Lung (tissue), 12 donors: ENCODE results near the gene TBX5. TPM values are rescaled to one million over a fixed set of nuclear protein-coding genes. Genes with fewer than 3 reads are reported as not detected.

ENCODE experiments used
- ATAC-seq: fragments of 200-7000 bp; cut with Tn5 transposase; one replicate; pipeline ENCODE4 v1.9.1; 2020; ENCODE audit warnings: moderate number of reproducible peaks; ENCODE audit not compliant: insufficient read depth, low FRiP score
- DNase-seq, 3 donors: peaks; one replicate each; pipeline ENCODE4 v3.0.0-alpha.2; 2013 to 2017
- H3K27ac ChIP-seq, 2 donors: one replicate each; pipeline ENCODE4 v1.5.1; 2013; ENCODE audit warnings: mild to moderate bottlenecking in 2 of 2, moderate library complexity in 2 of 2, control low read depth in 1 of 2, inconsistent platforms in 1 of 2, low read depth in 1 of 2, low read length in 1 of 2
- H3K27me3 ChIP-seq, 3 donors: one replicate each; pipeline ENCODE4 v1.5.1; 2013; ENCODE audit warnings: low read length in 2 of 3; ENCODE audit not compliant: control insufficient read depth in 3 of 3, insufficient read depth in 3 of 3
- H3K36me3 ChIP-seq, 4 donors: one replicate each; pipeline ENCODE4 v1.5.1; 2013; ENCODE audit warnings: low read length in 4 of 4, mild to moderate bottlenecking in 1 of 4, moderate library complexity in 1 of 4; ENCODE audit not compliant: control insufficient read depth in 4 of 4, insufficient read depth in 4 of 4
- H3K4me1 ChIP-seq, 5 donors: one replicate each; pipeline ENCODE4 v1.5.1; 2013; ENCODE audit warnings: low read length in 5 of 5, mild to moderate bottlenecking in 2 of 5, moderate library complexity in 1 of 5; ENCODE audit not compliant: control insufficient read depth in 5 of 5, insufficient read depth in 5 of 5
- H3K4me3 ChIP-seq: one replicate; pipeline ENCODE4 v1.5.1; 2013; ENCODE audit warnings: mild to moderate bottlenecking, control low read depth, moderate library complexity
- H3K9ac ChIP-seq, 2 donors: one replicate each; pipeline ENCODE4 v1.5.1; 2013; ENCODE audit warnings: low read length in 2 of 2, control low read depth in 1 of 2; ENCODE audit not compliant: insufficient read depth in 1 of 2
- H3K9me3 ChIP-seq, 4 donors: one replicate each; pipeline ENCODE4 v1.5.1; 2013; ENCODE audit warnings: low read length in 3 of 4, mild to moderate bottlenecking in 1 of 4, moderate library complexity in 1 of 4; ENCODE audit not compliant: control insufficient read depth in 4 of 4, insufficient read depth in 3 of 4
- WGBS, 2 donors: extraction: QIAGEN DNeasy Blood & Tissue Kit; methylation state at CpG; one replicate each; pipeline ENCODE4 v1.1.7; 2013; 5-methylcytosine and 5-hydroxymethylcytosine counted together
- polyA plus RNA-seq, 2 donors: library from polyadenylated mRNA; stranded (reverse); fragments of 200-250 nt; gene quantifications; one replicate each; pipeline ENCODE4 v1.2.1, GENCODE V29; 2013
- total RNA-seq, 2 donors: library from RNA; depleted of rRNA in 1 of 2; stranded (reverse); fragments of >200 nt in 1 of 2; gene quantifications; one replicate each; pipeline ENCODE4 v1.2.1, GENCODE V29; 2014 to 2021
- TF ChIP-seq, protein P1 (sequence below): IDR thresholded peaks from 2 replicates; pipeline ENCODE4 v1.5.1; 2012; ENCODE audit warnings: mild to moderate bottlenecking; ENCODE audit errors: control extremely low read depth, extremely low read depth
- donor health status: control.
- donor health status: control.
- donor health status: Bipolar disorder and iron deficiency.
- donor health status: healthy.
- donor health status: DM: yes; HTN: yes; CAD: no.

Gene TBX5
- total and polyA plus RNA-seq, 4 donors, result 5.6 to 39.7 (median 13.9) TPM

DNA sequence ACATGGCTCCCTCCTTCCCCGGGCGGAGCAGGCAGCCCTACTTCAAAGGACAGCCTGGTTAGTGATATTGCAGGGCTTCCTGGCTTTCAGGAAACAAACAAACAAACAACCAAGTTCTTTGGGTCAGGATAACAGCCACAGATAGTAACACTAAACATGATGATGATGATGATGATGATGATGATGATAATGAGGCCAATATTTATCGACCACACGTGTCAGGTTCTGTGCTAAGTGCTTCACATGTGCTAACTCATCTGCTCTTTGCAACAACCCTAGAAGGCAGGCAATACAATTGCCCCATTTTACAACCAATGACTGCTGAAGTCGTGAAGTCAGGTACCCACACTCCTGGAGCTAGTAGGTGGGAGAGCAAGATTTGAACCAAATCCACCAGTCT is 44.1 kb upstream of the TBX5 start:
- Histone ChIP-seq H3K4me3 (no peak overlapping the region), H3K9me3 (peaks cover 0 to 6% (median 0%) of the 10 kb centered on the region in 4 donors), H3K9ac (no peak overlapping the region), H3K4me1 (peaks cover 0 to 45% (median 0%) of the 10 kb centered on the region in 5 donors), H3K27me3 (peaks cover 6 to 46% (median 15%) of the 10 kb centered on the region in 3 donors), H3K36me3 (no peaks in the 10 kb centered on the region), H3K27ac (no peak overlapping the region)
- no peak for ATAC-seq
- 15 to 26% methylated on average over 5 of the region's 5 CpGs for WGBS, 2 donors
- DNase-seq, result no peak
- TF ChIP-seq, protein P1, sequence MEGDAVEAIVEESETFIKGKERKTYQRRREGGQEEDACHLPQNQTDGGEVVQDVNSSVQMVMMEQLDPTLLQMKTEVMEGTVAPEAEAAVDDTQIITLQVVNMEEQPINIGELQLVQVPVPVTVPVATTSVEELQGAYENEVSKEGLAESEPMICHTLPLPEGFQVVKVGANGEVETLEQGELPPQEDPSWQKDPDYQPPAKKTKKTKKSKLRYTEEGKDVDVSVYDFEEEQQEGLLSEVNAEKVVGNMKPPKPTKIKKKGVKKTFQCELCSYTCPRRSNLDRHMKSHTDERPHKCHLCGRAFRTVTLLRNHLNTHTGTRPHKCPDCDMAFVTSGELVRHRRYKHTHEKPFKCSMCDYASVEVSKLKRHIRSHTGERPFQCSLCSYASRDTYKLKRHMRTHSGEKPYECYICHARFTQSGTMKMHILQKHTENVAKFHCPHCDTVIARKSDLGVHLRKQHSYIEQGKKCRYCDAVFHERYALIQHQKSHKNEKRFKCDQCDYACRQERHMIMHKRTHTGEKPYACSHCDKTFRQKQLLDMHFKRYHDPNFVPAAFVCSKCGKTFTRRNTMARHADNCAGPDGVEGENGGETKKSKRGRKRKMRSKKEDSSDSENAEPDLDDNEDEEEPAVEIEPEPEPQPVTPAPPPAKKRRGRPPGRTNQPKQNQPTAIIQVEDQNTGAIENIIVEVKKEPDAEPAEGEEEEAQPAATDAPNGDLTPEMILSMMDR, result no peak

DNA sequence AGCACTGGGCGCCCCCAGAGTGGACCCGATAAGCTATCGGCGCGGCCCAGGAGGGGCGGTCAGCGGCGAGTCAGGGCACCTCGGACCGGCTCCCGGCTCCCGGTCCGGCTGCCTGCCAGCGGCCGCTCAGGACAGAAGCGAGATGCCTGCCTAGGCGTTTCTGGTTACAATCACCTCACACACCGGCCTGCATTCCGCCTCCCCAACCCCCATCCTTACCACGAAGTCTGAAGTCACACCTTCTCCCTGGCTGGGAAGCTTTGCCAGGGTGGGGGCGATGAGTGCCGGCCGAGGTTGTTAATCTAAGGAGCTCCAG is 42.6 kb upstream of the TBX5 start:
- WGBS, 2 donors, result 11 to 20% methylated on average over 23 of the region's 23 CpGs
- H3K4me3 ChIP-seq, result no peak overlapping the region
- H3K36me3 ChIP-seq, result no peaks in the 10 kb centered on the region
- peaks cover 0 to 52% (median 4%) of the 10 kb centered on the region in 5 donors for H3K4me1 ChIP-seq
- DNase-seq (no peak), ATAC-seq (no peak)
- peaks cover 13 to 56% (median 15%) of the 10 kb centered on the region in 3 donors for H3K27me3 ChIP-seq
- H3K9ac ChIP-seq, result no peak overlapping the region
- H3K9me3 ChIP-seq, result peaks cover 0 to 6% (median 0%) of the 10 kb centered on the region in 4 donors
- H3K27ac ChIP-seq, result no peak overlapping the region
- TF ChIP-seq, protein P1, result no peak

DNA sequence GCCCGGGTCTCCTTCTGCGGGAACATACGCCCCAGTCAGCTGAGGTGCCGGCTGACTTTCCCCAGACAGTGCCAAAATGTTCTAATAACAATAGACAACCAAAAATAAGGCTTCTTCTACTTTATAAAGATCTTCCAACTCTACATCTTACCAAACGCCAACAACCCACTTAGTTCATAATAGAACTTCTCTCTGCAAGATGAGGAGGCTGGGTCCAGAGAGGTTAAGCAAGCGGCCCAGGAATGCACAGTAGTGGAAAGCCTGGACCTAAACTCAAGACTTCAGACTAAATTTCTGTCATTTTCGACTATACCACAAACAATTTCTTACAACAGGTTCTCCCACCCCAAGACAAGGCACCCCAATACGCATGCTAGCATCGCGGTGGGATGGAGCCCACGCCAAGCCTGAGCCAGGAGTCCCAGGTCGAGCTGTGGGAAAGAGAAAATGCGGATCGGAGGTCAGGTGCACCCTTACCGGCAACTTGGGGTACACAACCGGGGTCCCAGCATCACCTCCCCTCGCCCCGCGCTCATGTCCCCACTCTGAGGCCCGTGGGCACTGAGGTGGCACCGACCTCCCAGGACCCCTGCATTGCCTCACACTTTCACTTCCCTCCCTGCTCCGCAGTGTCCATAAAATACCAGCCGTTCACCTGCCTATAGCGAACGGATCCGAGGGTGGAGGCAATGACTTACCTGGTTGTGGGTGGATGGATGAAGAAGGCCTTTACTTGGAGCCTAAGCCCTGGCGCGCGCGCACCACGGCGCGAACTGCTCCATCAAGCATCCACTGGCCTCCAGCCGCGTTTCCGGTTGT is 42.1 kb upstream of the TBX5 start:
- Histone ChIP-seq H3K4me1 (peaks cover 0 to 57% (median 4%) of the 10 kb centered on the region in 5 donors), H3K9me3 (peaks cover 0 to 6% (median 0%) of the 10 kb centered on the region in 4 donors), H3K36me3 (no peaks in the 10 kb centered on the region), H3K9ac (no peak overlapping the region), H3K27me3 (peaks cover 15 to 60% (median 17%) of the 10 kb centered on the region in 3 donors), H3K27ac (no peak overlapping the region), H3K4me3 (no peak overlapping the region)
- ATAC-seq (no peak), DNase-seq (no peak)
- TF ChIP-seq, protein P1, result no peak
- 10 to 29% methylated on average over 36 of the region's 36 CpGs for WGBS, 2 donors
